SK-N-SH treated with all-trans-retinoic acid at 6 μM for 48 hours (cell line): ENCODE results near the gene GLA.

Source experiments
- CREB5 ChIP-seq: fragments of 250-450 bp; sonication (Bioruptor Pico); IDR thresholded peaks from 2 replicates; pipeline ENCODE4 v1.5.1; 2020; ENCODE audit warnings: low read depth, mild to moderate bottlenecking, moderate library complexity
- CSDC2 ChIP-seq: fragments of 250-450 bp; sonication (Bioruptor Pico); IDR thresholded peaks from 2 replicates; pipeline ENCODE4 v1.5.0; 2020; ENCODE audit warnings: mild to moderate bottlenecking, moderate library complexity
- PATZ1 ChIP-seq: fragments of 250-450 bp; sonication (Bioruptor Pico); IDR thresholded peaks from 2 replicates; pipeline ENCODE4 v1.8.0; 2020; ENCODE audit warnings: mild to moderate bottlenecking, moderate library complexity, borderline replicate concordance
- RARB ChIP-seq: fragments of 250-450 bp; sonication (Bioruptor Pico); IDR thresholded peaks from 2 replicates; pipeline ENCODE4 v1.8.0; 2021; ENCODE audit warnings: mild to moderate bottlenecking, moderate library complexity
- TCF4 ChIP-seq: fragments of 250-450 bp; sonication (Bioruptor Pico); IDR thresholded peaks from 2 replicates; pipeline ENCODE4 v1.8.0; 2021; ENCODE audit warnings: mild to moderate bottlenecking, moderate library complexity, borderline replicate concordance
- ZFP3 ChIP-seq: fragments of 250-450 bp; sonication (Bioruptor Pico); IDR thresholded peaks from 2 replicates; pipeline ENCODE4 v1.5.0; 2020; ENCODE audit warnings: mild to moderate bottlenecking, moderate library complexity
- ZNF70 ChIP-seq: fragments of 450-650 bp; formaldehyde crosslinking; IDR thresholded peaks from 2 replicates; pipeline ENCODE4 v1.5.0; 2020; ENCODE audit warnings: mild to moderate bottlenecking, moderate library complexity

GRCh38 chrX:101377547-101377946 lies 30.2 kb downstream of the GLA start:
- TF ChIP-seq RARB (CRISPR knock-in tag) (no peak), CSDC2 (CRISPR knock-in tag) (no peak), PATZ1 (CRISPR knock-in tag) (no peak), TCF4 (CRISPR knock-in tag) (no peak), CREB5 (CRISPR knock-in tag) (no peak), ZNF70 (no peak), ZFP3 (CRISPR knock-in tag) (no peak)
